HG03442 (cell line): Measurements from ENCODE around the gene PXDN.

ENCODE experiments used
- ATAC-seq: cut with Tn5 transposase; IDR thresholded peaks from one replicate; pipeline ENCODE4 v1.9.1; 2021; ENCODE audit warnings: mild to moderate bottlenecking, moderate library complexity; ENCODE audit not compliant: unreplicated experiment

Gene PXDN

GRCh38 chr2:1605102-1606045, 138.9 kb downstream of the PXDN start:
- peak; percentile 73 for ATAC-seq

GRCh38 chr2:1603521-1603920, 140.8 kb downstream of the PXDN start:
- no peak for ATAC-seq

- ATAC-seq, result no peak
Observed at GRCh38 chr2:1603059-1603458, 141.3 kb downstream of the PXDN start.

GRCh38 chr2:1602278-1603010, 141.9 kb downstream of the PXDN start:
- ATAC-seq, result no peak

GRCh38 chr2:1601471-1602277, 142.6 kb downstream of the PXDN start:
- ATAC-seq, result no peak

GRCh38 chr2:1601067-1601412, 143.3 kb downstream of the PXDN start:
- no peak for ATAC-seq

- ATAC-seq, result no peak
Observed at GRCh38 chr2:1600191-1601066, 143.9 kb downstream of the PXDN start.

- ATAC-seq, result no peak
Observed at GRCh38 chr2:1599301-1600085, 144.8 kb downstream of the PXDN start.

GRCh38 chr2:1598800-1599199, 145.5 kb downstream of the PXDN start:
- ATAC-seq, result no peak

GRCh38 chr2:1598041-1598710, 146.1 kb downstream of the PXDN start:
- no peak for ATAC-seq

- ATAC-seq, result no peak
Observed at GRCh38 chr2:1595274-1595673, 149.0 kb downstream of the PXDN start.

- ATAC-seq, result no peak
Observed at GRCh38 chr2:1594373-1595171, 149.7 kb downstream of the PXDN start.

GRCh38 chr2:1594123-1594372, 150.3 kb downstream of the PXDN start:
- no peak for ATAC-seq

GRCh38 chr2:1593371-1594122, 150.8 kb downstream of the PXDN start:
- ATAC-seq, result no peak

GRCh38 chr2:1591978-1592907, 152.1 kb downstream of the PXDN start:
- ATAC-seq, result no peak

GRCh38 chr2:1591461-1591770, 152.9 kb downstream of the PXDN start:
- no peak for ATAC-seq
